Fibroblast of lung (primary cell): ENCODE results near the gene NYAP1. TPM values are rescaled to one million over a fixed set of nuclear protein-coding genes. Genes with fewer than 3 reads are reported as not detected.
A peak's percentile ranks its signal among the peaks of the same experiment; 100 is the strongest.

Experiments
- DNase-seq, 2 donors: peaks; one replicate each; pipeline versions ENCODE4 v3.0.0 to v3.0.0-alpha.2; 2010; ENCODE audit warnings: low read depth in 2 of 2
- H2AFZ ChIP-seq: 2 replicates; pipeline ENCODE4 v1.5.1; 2012; ENCODE audit warnings: low read length, control low read depth, inconsistent platforms
- H3K27ac ChIP-seq: 2 replicates; pipeline ENCODE4 v1.5.1; 2011; ENCODE audit warnings: low read length, control low read depth; ENCODE audit not compliant: insufficient read depth
- H3K27me3 ChIP-seq: 2 replicates; pipeline ENCODE4 v1.5.1; 2011; ENCODE audit warnings: mild to moderate bottlenecking, low read length; ENCODE audit not compliant: control insufficient read depth, insufficient read depth
- H3K36me3 ChIP-seq: 2 replicates; pipeline ENCODE4 v1.5.1; 2011; ENCODE audit warnings: low read length; ENCODE audit not compliant: control insufficient read depth, insufficient read depth
- H3K4me1 ChIP-seq: 2 replicates; pipeline ENCODE4 v1.5.1; 2011; ENCODE audit warnings: low read length; ENCODE audit not compliant: control insufficient read depth, insufficient read depth; ENCODE audit errors: extremely low read depth
- H3K4me2 ChIP-seq: 2 replicates; pipeline ENCODE4 v1.5.1; 2011; ENCODE audit warnings: low read length, control low read depth; ENCODE audit not compliant: insufficient read depth; ENCODE audit errors: extremely low read depth
- H3K4me3 ChIP-seq, 4 experiments: fragments of 200-600 bp in 1 of 4; sonication (generic) in 1 of 4; replicated peaks in 1 of 4; 2 replicates each; pipeline ENCODE4 v1.5.1; 2011 to 2016; ENCODE audit warnings: low read length in 4 of 4, low read depth in 3 of 4, mild to moderate bottlenecking in 3 of 4, control low read depth in 2 of 4, inconsistent platforms in 1 of 4, mixed read lengths in 1 of 4; ENCODE audit not compliant: insufficient read depth in 1 of 4; ENCODE audit errors: control extremely low read depth in 1 of 4
- H3K79me2 ChIP-seq: 2 replicates; pipeline ENCODE4 v1.5.1; 2012; ENCODE audit warnings: mild to moderate bottlenecking, low read length, inconsistent platforms; ENCODE audit not compliant: control insufficient read depth, insufficient read depth
- H3K9ac ChIP-seq: 2 replicates; pipeline ENCODE4 v1.5.1; 2011; ENCODE audit warnings: mild to moderate bottlenecking, low read length, control low read depth; ENCODE audit not compliant: insufficient read depth
- H3K9me3 ChIP-seq: 2 replicates; pipeline ENCODE4 v1.5.1; 2012; ENCODE audit warnings: low read depth, low read length; ENCODE audit not compliant: control insufficient read depth, insufficient read depth
- H4K20me1 ChIP-seq: 2 replicates; pipeline ENCODE4 v1.5.1; 2011; ENCODE audit warnings: low read length; ENCODE audit not compliant: control insufficient read depth, insufficient read depth; ENCODE audit errors: extremely low read depth
- EZH2 ChIP-seq: IDR thresholded peaks from 2 replicates; pipeline ENCODE4 v1.5.1; 2012; ENCODE audit warnings: low read length, control low read depth, mild to moderate bottlenecking; ENCODE audit errors: missing control alignments
- polyA minus RNA-seq: library from RNA; depleted of rRNA, polyadenylated mRNA; stranded (reverse); fragments of >200 nt; gene quantifications from 2 replicates; pipeline ENCODE4 v1.2.3, GENCODE V29; 2011; ENCODE audit warnings: low replicate concordance
- polyA plus RNA-seq, 2 donors: library from polyadenylated mRNA; depleted of rRNA in 1 of 2; stranded (reverse) in 1 of 2; unstranded in 1 of 2; fragments of >200 nt; gene quantifications; 2 replicates each; pipeline ENCODE4 v1.2.1, GENCODE V29; 2011 to 2012; ENCODE audit warnings: missing spikeins in 1 of 2
- total RNA-seq: library from RNA; depleted of rRNA; stranded (reverse); fragments of >200 nt; gene quantifications from 2 replicates; pipeline ENCODE4 v1.2.1, GENCODE V29; 2014
- TF ChIP-seq, protein P1 (sequence below), 2 donors: IDR thresholded peaks in 1 of 2; conservative IDR thresholded peaks in 1 of 2; 1 replicate in 1 of 2; 2 replicates in 1 of 2; pipeline ENCODE4 v1.5.1; 2011 to 2012; ENCODE audit warnings: low read length in 2 of 2, control low read depth in 1 of 2, inconsistent platforms in 1 of 2, low read depth in 1 of 2, mild to moderate bottlenecking in 1 of 2

Gene NYAP1
- 0.26 and 0.33 TPM in 2 replicates for total RNA-seq
- 0.09 and 0.18 TPM in 2 replicates for polyA plus RNA-seq
- polyA plus RNA-seq (2012): 0.21 and 0.37 TPM in 2 replicates
- 0.11 TPM in 1 of 2 replicates, not detected in the other for polyA minus RNA-seq

DNA sequence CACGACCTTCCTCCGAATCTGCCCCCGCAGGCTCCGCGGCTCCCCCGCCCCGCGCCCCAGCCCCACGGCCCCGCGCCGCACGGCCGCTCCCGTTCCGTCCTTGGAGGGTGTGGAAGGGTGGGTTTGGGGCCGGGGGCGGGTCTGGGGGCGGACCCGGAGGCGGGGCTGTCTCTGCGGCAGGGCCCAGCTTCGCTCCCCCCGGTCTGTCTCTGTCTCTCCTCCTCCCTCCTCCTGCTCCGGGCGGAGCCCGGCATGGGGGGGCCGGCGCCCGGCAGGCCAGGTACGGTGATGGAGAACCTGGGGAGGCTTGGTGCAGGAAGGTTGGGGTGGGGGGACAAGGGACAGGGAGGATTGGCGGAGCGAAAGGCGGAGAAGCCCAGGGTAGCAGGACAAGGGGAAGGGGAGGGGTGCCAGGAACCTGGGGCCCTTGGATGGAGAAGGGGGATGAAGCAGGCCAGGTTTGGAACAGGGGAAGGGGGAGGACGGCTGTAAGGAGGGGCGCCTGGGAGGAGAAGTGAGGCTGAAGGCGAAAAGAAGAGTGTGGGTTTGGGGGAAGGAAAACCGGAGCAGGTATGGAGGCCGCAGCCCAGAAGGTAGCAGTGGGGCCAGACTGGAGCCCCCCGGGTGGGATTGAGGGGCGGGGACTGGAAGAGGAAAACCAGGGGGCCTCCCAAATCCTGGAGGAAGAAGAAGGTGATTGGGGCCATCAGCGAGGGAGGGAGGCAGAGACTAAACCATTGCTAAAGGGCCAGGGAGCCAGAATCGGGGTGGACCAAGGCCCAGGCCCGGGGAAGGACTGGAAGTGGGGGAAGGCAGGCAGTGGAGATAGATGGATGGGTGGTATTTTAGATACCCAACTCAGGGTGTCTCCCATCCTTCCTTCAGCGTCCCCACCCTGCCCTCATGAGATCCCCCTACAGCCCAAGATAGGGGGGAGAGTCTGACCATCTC lies at the start of gene NYAP1:
Gene NYAP1 (plus strand): TSS at position 206 of the 951 bp plus-strand sequence. CDS start 1,385 bp downstream, outside the sequence.
- H3K9me3 ChIP-seq: no peaks in the 10 kb centered on the region
- H3K9ac ChIP-seq: no peak within 1 kb of the TSS
- DNase-seq: peak; percentile 31 to 45
- H3K27ac ChIP-seq: no peak within 1 kb of the TSS
- TF ChIP-seq, protein P1, sequence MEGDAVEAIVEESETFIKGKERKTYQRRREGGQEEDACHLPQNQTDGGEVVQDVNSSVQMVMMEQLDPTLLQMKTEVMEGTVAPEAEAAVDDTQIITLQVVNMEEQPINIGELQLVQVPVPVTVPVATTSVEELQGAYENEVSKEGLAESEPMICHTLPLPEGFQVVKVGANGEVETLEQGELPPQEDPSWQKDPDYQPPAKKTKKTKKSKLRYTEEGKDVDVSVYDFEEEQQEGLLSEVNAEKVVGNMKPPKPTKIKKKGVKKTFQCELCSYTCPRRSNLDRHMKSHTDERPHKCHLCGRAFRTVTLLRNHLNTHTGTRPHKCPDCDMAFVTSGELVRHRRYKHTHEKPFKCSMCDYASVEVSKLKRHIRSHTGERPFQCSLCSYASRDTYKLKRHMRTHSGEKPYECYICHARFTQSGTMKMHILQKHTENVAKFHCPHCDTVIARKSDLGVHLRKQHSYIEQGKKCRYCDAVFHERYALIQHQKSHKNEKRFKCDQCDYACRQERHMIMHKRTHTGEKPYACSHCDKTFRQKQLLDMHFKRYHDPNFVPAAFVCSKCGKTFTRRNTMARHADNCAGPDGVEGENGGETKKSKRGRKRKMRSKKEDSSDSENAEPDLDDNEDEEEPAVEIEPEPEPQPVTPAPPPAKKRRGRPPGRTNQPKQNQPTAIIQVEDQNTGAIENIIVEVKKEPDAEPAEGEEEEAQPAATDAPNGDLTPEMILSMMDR (conservative IDR thresholded peaks at IDR 0.05 in 1 of 2, IDR thresholded peaks at IDR 0.05 in 1 of 2; ENCODE audit: low read depth in 1 of 2, low read length in 2 of 2): no peak
- TF ChIP-seq EZH2: no peak
- peaks cover under 1% of the 10 kb centered on the region for H3K79me2 ChIP-seq
- no peaks in the 10 kb centered on the region for H3K36me3 ChIP-seq
- H3K27me3 ChIP-seq: no peaks in the 10 kb centered on the region
- H3K4me3 ChIP-seq: peak within 1 kb of the TSS; percentile 40 to 59 (median 54)
- no peaks in the 10 kb centered on the region for H4K20me1 ChIP-seq
- H3K4me1 ChIP-seq: peaks cover 5% of the 10 kb centered on the region
- H3K4me2 ChIP-seq: peak within 1 kb of the TSS; percentile 75
- H2AFZ ChIP-seq: peak within 1 kb of the TSS; percentile 37

GRCh38 chr7:100434297-100435144 lies 49.2 kb upstream of the NYAP1 start:
- peaks cover 15% of the 10 kb centered on the region for H3K36me3 ChIP-seq
- no peak overlapping the region for H2AFZ ChIP-seq
- no peaks in the 10 kb centered on the region for H3K9me3 ChIP-seq
- H3K4me2 ChIP-seq: peak overlapping the region; percentile 86
- peaks cover 51% of the 10 kb centered on the region for H3K79me2 ChIP-seq
- peak overlapping the region; percentile 58 to 85 (median 76) for H3K4me3 ChIP-seq
- TF ChIP-seq EZH2: no peak
- TF ChIP-seq, protein P1 (conservative IDR thresholded peaks at IDR 0.05 in 1 of 2, IDR thresholded peaks at IDR 0.05 in 1 of 2; ENCODE audit: low read depth in 1 of 2, low read length in 2 of 2): no peak
- DNase-seq: no peak
- peaks cover 6% of the 10 kb centered on the region for H3K4me1 ChIP-seq
- no peak overlapping the region for H3K27ac ChIP-seq
- H3K27me3 ChIP-seq: no peaks in the 10 kb centered on the region
- no peak overlapping the region for H3K9ac ChIP-seq
- no peaks in the 10 kb centered on the region for H4K20me1 ChIP-seq
